IMR-90 (cell line): ENCODE measurements around the gene MGAT5.

Experiments used
- BHLHE40 ChIP-seq: fragments of 150-350 bp; IDR thresholded peaks from 2 replicates; pipeline ENCODE4 v1.6.1; 2016; ENCODE audit warnings: mild to moderate bottlenecking, low read depth, low read length
- CEBPB ChIP-seq: IDR thresholded peaks from 2 replicates; pipeline ENCODE4 v1.6.1; 2012; ENCODE audit warnings: low read depth, low read length, improper control_type of control experiment
- CHD1 ChIP-seq: IDR thresholded peaks from 2 replicates; pipeline ENCODE4 v1.6.1; 2012; ENCODE audit warnings: low read depth, low read length, improper control_type of control experiment
- CTCF ChIP-seq: conservative IDR thresholded peaks from 2 replicates; pipeline ENCODE4 v1.5.1; 2012; ENCODE audit warnings: mild to moderate bottlenecking, low read depth, low read length, improper control_type of control experiment
- ELK1 ChIP-seq: fragments of 150-350 bp; IDR thresholded peaks from 2 replicates; pipeline ENCODE4 v1.6.1; 2016; ENCODE audit warnings: low read depth, mild to moderate bottlenecking, low read length, moderate library complexity, borderline replicate concordance
- MAFK ChIP-seq: IDR thresholded peaks from 2 replicates; pipeline ENCODE4 v1.6.1; 2012; ENCODE audit warnings: low read depth, low read length, improper control_type of control experiment
- MAZ ChIP-seq: IDR thresholded peaks from 2 replicates; pipeline ENCODE4 v1.6.1; 2012; ENCODE audit warnings: low read depth, mild to moderate bottlenecking, low read length, improper control_type of control experiment, moderate library complexity, borderline replicate concordance
- MXI1 ChIP-seq: IDR thresholded peaks from 2 replicates; pipeline ENCODE4 v1.6.1; 2012; ENCODE audit warnings: low read depth, mild to moderate bottlenecking, low read length, moderate library complexity, borderline replicate concordance
- NFE2L2 ChIP-seq: fragments of 150-350 bp; IDR thresholded peaks from 2 replicates; pipeline ENCODE4 v1.6.1; 2016; ENCODE audit warnings: low read depth, mild to moderate bottlenecking, low read length
- POLR2A ChIP-seq: IDR thresholded peaks from 2 replicates; pipeline ENCODE4 v1.6.1; 2012; ENCODE audit warnings: mild to moderate bottlenecking, low read depth, low read length
- RAD21 ChIP-seq: IDR thresholded peaks from 2 replicates; pipeline ENCODE4 v1.6.1; 2012; ENCODE audit warnings: low read length, improper control_type of control experiment
- RFX5 ChIP-seq: IDR thresholded peaks from 2 replicates; pipeline ENCODE4 v1.8.0; 2012; ENCODE audit warnings: low read depth, mild to moderate bottlenecking, low read length, moderate library complexity
- SMC3 ChIP-seq: fragments of 150-350 bp; IDR thresholded peaks from 2 replicates; pipeline ENCODE4 v1.6.1; 2016; ENCODE audit warnings: low read depth, mild to moderate bottlenecking, antibody characterized with exemption, low read length, moderate library complexity
- TF ChIP-seq, protein P1 (sequence below): fragments of 150-350 bp; IDR thresholded peaks from 2 replicates; pipeline ENCODE4 v1.6.1; 2017; ENCODE audit warnings: mild to moderate bottlenecking, antibody characterized with exemption, low read length, low read depth

DNA sequence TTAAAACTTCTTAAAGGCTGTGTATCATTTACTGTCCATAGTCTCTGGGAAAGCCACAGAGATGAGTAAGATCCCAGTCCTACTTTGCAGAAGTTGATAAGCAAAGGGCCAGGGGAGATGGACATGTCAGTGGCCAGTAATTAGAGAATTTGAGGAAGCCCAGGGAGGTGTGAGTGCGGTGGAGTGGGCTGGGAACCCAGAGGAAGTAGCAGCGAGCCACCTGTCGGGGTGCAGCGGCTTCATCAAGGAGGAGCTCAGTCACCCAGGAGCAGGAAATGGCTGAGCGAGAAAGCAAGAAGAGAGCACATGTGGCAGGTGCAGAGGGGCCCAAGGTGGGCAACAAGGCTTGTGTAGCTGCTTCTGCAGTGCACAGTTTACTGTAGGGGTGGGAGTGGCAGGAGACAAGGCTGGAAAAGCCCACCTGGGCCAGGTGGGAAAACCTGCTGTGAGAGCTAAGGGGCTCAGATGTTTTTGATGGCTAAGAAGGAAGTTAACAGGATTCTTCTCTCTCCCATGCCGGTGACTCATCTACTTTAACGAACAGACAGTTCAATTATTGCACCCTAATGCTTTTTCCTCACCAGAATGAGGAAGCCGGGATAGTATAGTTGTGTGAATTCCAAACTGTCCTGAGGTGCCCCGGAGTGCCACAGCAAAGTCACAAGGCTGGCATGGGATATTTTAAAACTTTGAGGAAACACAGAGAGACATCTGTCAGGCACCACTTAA, 34.8 kb upstream of the MGAT5 start:
- TF ChIP-seq CEBPB (no peak), CTCF (no peak), ELK1 (no peak), SMC3 (no peak), RAD21 (no peak), POLR2A (no peak), NFE2L2 (no peak), MAFK (no peak), MXI1 (no peak), CHD1 (no peak), RFX5 (no peak), BHLHE40 (no peak), MAZ (no peak)
- TF ChIP-seq, protein P1, sequence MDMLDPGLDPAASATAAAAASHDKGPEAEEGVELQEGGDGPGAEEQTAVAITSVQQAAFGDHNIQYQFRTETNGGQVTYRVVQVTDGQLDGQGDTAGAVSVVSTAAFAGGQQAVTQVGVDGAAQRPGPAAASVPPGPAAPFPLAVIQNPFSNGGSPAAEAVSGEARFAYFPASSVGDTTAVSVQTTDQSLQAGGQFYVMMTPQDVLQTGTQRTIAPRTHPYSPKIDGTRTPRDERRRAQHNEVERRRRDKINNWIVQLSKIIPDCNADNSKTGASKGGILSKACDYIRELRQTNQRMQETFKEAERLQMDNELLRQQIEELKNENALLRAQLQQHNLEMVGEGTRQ: no peak
